Fibroblast of mammary gland (primary cell): ENCODE data around the gene OR12D2.
"Not testable (repeated sequence)": the region's sequence is repeated elsewhere in the genome, so short reads cannot be mapped to it uniquely, and the experiment has no call there.

ENCODE experiments used
- DNase-seq: peaks from one replicate; pipeline ENCODE4 v3.0.0-alpha.2; 2010; ENCODE audit warnings: low read depth
- H3K4me3 ChIP-seq: 2 replicates; pipeline ENCODE4 v1.5.1; 2011; ENCODE audit warnings: low read depth, mild to moderate bottlenecking, low read length, moderate library complexity; ENCODE audit not compliant: control insufficient read depth
- TF ChIP-seq, protein P1 (sequence below): conservative IDR thresholded peaks from 2 replicates; pipeline ENCODE4 v1.5.1; 2011; ENCODE audit warnings: low read depth, low read length, inconsistent platforms; ENCODE audit not compliant: control insufficient read depth, insufficient read depth

Gene OR12D2, protein sequence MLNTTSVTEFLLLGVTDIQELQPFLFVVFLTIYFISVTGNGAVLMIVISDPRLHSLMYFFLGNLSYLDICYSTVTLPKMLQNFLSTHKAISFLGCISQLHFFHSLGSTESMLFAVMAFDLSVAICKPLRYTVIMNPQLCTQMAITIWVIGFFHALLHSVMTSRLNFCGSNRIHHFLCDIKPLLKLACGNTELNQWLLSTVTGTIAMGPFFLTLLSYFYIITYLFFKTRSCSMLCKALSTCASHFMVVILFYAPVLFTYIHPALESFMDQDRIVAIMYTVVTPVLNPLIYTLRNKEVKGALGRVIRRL

GRCh38 chr6:29395331-29395730 is at the start of gene OR12D2:
Gene OR12D2, plus strand, starts transcription at chr6:29395631. Its CDS starts 1,069 bp downstream, at chr6:29396700.
- H3K4me3 ChIP-seq, result no peak within 1 kb of the TSS
- TF ChIP-seq, protein P1, sequence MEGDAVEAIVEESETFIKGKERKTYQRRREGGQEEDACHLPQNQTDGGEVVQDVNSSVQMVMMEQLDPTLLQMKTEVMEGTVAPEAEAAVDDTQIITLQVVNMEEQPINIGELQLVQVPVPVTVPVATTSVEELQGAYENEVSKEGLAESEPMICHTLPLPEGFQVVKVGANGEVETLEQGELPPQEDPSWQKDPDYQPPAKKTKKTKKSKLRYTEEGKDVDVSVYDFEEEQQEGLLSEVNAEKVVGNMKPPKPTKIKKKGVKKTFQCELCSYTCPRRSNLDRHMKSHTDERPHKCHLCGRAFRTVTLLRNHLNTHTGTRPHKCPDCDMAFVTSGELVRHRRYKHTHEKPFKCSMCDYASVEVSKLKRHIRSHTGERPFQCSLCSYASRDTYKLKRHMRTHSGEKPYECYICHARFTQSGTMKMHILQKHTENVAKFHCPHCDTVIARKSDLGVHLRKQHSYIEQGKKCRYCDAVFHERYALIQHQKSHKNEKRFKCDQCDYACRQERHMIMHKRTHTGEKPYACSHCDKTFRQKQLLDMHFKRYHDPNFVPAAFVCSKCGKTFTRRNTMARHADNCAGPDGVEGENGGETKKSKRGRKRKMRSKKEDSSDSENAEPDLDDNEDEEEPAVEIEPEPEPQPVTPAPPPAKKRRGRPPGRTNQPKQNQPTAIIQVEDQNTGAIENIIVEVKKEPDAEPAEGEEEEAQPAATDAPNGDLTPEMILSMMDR, result no peak
- no peak for DNase-seq

GRCh38 chr6:29349348-29349747 is 46.1 kb upstream of the OR12D2 start:
- not testable (repeated sequence) for DNase-seq

DNA sequence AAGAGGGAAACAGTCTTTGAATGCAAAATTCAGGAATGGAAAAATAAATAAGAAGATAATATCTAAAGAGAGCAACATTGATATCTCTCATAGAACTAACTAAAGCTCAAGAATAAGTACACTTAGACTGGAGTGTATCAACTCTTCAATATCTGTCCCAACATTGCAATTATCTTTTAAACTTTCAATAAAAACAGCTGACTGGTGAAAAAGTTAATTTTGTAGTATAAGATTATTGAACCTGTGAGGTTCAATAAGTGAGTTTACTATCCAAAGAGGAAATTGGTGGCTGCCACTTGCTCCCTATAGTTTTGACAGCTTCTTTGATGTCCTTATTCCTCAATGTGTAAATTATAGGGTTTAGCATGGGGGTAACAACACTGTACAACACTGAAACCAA is 40.5 kb upstream of the OR12D2 start:
- no peak overlapping the region for H3K4me3 ChIP-seq
- DNase-seq, result no peak
- TF ChIP-seq, protein P1, result no peak

More at GRCh38 chr6:29349348-29349747, 46.1 kb upstream of the OR12D2 start:
- H3K4me3 ChIP-seq, result not testable (repeated sequence)

DNA sequence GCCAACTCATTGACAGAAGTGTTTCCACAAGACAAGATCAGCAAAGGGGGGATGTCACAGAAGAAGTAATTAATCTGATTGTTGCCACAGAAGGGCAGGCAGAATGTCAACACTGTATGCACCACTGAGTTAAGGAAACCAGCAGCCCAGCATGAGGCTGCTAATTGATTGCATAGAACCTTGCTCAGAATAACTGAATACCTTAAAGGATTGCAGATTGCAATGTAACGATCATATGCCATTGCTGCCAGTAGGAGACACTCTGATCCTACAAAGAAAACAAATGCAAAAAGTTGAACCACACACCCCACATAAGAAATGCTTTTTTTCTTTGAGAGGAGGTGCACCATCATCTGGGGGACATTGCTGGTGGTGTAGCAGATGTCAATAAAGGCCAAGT is 39.8 kb upstream of the OR12D2 start:
- no peak overlapping the region for H3K4me3 ChIP-seq
- no peak for DNase-seq
- TF ChIP-seq, protein P1, result no peak

DNA sequence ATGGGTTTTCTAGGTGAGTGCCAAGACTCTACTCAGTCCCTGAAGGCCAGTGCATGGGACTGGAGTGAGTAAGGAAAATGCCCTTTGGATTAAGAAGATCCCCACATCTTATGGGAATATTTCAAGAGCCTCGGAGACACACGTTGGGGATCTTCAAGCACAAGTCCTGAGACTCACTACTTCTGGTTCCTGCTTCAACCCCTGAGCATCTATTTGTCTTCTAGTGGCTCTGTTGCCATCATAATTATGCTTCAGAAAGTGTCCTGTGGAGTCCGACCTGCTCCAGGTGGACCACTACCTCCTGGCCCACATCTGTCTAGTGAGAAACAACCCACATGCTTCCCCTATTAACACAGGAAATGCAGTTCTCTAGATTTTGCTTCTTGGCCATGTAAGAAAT is 26.7 kb upstream of the OR12D2 start, which contains the start of gene OR5V1:
OR5V1 (minus strand) TSS at position 101 of the 400 bp plus-strand sequence. CDS start 12,670 bp downstream, outside the sequence.
- H3K4me3 ChIP-seq, result no peak within 1 kb of the TSS
- TF ChIP-seq, protein P1, result no peak
- no peak for DNase-seq

GRCh38 chr6:29375191-29375590 is 20.2 kb upstream of the OR12D2 start, which contains the start of gene OR12D3:
Gene OR12D3, minus strand, starts transcription at chr6:29375291. Its CDS starts 4 bp downstream, at chr6:29375287.
- no peak for DNase-seq
- TF ChIP-seq, protein P1, result no peak
- H3K4me3 ChIP-seq, result no peak within 1 kb of the TSS

DNA sequence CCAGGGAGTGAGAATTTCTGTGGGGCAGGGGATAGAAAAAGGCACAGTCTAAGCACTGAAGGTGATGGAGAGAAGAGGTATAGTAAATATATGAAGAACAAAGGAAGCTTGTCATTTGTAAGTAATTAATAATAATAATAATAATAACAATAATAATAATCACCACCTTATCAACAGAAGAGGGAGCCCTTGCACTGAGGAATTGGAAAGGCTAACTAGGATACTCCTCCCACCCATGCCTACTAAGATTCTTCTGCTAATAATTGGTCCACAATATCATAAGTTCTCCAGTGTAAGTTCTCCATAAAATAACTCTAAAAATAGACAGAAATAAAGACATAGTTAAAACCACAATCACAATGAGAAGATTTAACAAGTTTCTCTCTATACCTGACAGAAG is 19.4 kb upstream of the OR12D2 start:
- H3K4me3 ChIP-seq, result no peak overlapping the region
- peak; percentile 1 for DNase-seq
- TF ChIP-seq, protein P1, result no peak
